H1 (cell line): ENCODE results near the gene ATP4A.
"Not testable (repeated sequence)": the region's sequence is repeated elsewhere in the genome, so short reads cannot be mapped to it uniquely, and the experiment has no call there.

ENCODE experiments used
- JUN ChIP-seq: IDR thresholded peaks from 2 replicates; pipeline ENCODE4 v1.6.1; 2011; ENCODE audit warnings: low read depth, mild to moderate bottlenecking, improper control_type of control experiment, low read length
- SIN3A ChIP-seq, 2 experiments: IDR thresholded peaks in 1 of 2; conservative IDR thresholded peaks in 1 of 2; 2 replicates each; pipeline ENCODE4 v1.6.1; 2011 to 2012; ENCODE audit warnings: low read length in 2 of 2, improper control_type of control experiment in 1 of 2, low read depth in 1 of 2, mild to moderate bottlenecking in 1 of 2

GRCh38 chr19:35604436-35604835 lies 41.0 kb upstream of the ATP4A start:
- not testable (repeated sequence) for TF ChIP-seq SIN3A (conservative IDR thresholded peaks at IDR 0.05 in 1 of 2, IDR thresholded peaks at IDR 0.05 in 1 of 2; ENCODE audit: low read depth in 1 of 2, low read length in 2 of 2); JUN
